HG03457 (cell line): Measurements from ENCODE around the gene RANBP1.

Experiments
- ATAC-seq: cut with Tn5 transposase; IDR thresholded peaks from one replicate; pipeline ENCODE4 v1.9.1; 2021; ENCODE audit warnings: moderate number of reproducible peaks; ENCODE audit not compliant: unreplicated experiment

The RANBP1 gene

GRCh38 chr22:20167643-20168322, 51.9 kb downstream of the RANBP1 start:
- ATAC-seq: no peak

DNA sequence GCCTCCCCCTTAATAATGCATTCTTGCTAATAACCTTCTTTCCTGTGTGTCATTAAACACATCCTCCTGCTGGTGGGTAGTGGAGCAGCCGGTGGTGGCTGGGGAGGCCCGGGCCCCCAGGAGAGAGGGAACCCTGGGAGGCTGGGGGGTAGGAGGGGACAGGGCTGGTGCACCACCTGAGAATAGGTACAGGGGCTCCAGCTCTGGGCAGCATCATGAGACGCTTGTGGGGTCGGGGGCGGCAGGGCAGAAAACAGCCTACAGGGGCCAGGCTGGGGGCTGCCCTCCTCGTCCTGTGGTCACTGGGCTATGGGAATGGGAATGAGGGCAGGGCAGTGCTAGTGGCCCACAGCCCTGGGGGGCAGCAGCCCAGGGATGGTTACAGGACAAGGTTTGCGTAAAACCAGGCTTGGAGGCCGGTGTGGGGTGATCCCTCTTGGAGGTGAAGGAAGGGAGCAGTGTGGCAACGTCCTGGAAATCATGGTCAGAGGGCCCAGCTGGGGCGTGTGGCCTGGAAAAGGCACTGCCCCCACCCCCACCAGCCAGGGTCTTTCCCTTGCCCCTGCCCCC, 53.4 kb downstream of the RANBP1 start:
- no peak for ATAC-seq

DNA sequence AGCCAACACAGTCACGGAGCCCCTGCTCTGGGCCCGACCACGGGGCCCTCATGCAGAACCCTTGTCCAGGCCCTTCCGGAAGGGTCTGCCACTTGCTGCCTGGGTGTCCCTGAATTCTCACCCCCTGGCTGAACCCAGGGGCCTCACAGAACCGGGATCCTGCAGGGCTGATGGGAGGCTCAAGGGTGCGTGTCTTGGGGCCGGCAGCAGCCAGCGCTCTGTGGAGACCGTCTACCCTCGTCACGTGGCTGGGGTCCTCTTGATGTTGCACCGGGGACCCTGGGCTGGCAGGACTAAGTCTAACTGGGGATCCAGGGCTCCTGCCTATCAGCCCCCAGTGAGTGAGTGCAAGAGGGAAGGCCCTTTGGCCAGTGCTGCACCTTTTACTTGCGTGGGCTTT, 54.3 kb downstream of the RANBP1 start:
- no peak for ATAC-seq

GRCh38 chr22:20171288-20172140, 55.6 kb downstream of the RANBP1 start:
- no peak for ATAC-seq

DNA sequence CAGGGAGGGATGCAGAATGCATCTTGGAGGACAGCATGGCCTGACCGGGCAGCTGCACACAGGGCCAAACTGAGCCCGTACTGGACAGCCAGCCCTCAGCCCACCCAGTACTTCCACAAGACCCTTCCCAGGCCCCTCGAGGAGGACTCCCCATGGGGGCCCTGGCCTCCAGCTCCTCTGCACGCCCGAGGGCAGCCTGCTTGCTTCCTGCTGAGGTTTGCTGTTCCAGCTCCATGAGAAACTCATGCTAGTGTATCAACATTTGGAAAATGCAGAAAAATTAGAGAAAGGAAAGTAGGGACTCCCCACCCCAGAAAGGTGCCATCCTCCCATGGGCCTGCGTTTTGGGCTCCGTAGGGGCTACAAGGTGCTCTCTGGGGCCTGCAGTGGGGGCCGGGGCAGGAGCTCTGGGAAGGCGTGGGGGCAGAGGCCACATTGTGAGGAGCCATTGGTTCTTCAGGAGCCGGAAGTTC, 56.3 kb downstream of the RANBP1 start:
- no peak for ATAC-seq

DNA sequence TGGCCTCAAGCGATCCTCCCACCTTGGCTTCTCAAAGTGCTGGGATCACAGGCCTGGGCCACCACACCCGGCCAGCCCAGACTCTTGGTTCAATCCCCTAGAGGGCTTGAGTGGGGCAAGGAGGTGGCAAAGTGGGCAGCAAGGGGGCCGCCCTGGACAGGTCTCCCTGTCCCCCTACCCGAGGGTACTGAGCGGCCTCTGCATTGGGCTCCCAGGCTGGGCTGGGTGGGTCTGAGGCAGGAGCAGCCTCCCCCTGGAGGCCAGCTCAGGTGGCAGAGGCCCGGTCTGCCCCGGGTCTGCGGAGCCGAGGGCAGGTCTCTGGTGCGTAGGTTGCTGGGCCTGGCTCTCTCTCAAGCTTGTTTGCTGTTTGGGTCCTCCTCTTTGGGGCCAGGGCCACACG, 57.3 kb downstream of the RANBP1 start:
- ATAC-seq: no peak

GRCh38 chr22:20173772-20174171, 57.9 kb downstream of the RANBP1 start:
- ATAC-seq: no peak

DNA sequence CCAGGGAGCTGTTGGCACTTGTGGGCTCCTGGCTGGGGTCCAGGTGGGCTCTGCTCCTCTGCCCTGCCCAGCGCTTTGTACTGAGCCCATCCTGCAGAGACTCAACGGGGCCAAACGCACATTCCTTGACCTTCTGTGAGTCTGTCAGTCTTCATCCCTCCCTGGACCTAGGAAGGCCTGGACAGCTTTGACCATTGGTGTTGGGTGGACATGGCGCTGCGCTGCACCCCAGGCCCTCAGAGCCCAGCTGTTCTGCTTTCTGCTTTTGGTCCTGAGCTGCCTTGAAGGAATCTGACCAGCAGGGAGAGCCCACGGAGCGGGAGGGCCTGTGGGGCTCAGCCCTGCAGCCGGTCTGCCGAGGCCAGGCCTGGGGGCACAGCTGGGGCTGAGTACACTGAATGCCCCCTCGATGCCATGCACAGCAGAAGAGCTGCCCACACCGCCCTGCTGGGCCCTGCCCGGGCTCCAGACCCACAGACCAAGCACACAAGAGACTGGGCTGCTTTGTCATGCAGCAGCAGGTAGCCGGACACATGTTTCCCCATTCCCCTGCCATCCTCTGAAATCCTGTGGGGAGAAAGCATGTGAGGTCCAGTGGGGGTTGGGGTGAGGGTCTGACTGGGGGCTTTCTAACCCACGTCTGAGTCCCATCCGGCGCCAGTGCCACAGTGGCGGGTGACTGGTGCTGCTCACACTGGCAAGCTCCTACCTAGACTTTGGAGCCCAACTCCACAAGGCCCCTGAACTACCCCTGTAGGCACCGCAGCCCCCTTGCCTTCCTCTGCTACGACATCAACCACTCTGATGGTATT, 59.1 kb downstream of the RANBP1 start:
- no peak for ATAC-seq

GRCh38 chr22:20175597-20175900, 59.6 kb downstream of the RANBP1 start:
- ATAC-seq: no peak

GRCh38 chr22:20176421-20177085, 60.6 kb downstream of the RANBP1 start:
- no peak for ATAC-seq
